Putamen (tissue), 1 donor: ENCODE data around the gene PNLIPRP2.

Source experiments
- DNase-seq: peaks from one replicate; pipeline ENCODE4 v3.0.0-alpha.2; 2016; ENCODE audit warnings: low spot score

PNLIPRP2 gene

GRCh38 chr10:116655568-116655967 is 34.8 kb downstream of the PNLIPRP2 start:
- no peak for DNase-seq

GRCh38 chr10:116656044-116656443 is 35.3 kb downstream of the PNLIPRP2 start:
- no peak for DNase-seq

GRCh38 chr10:116657863-116658551 is 37.3 kb downstream of the PNLIPRP2 start:
- DNase-seq: no peak

- no peak for DNase-seq
Measured at GRCh38 chr10:116659049-116659670, 38.4 kb downstream of the PNLIPRP2 start.

GRCh38 chr10:116660860-116661259 is 40.1 kb downstream of the PNLIPRP2 start:
- no peak for DNase-seq

GRCh38 chr10:116663342-116663741 is 42.6 kb downstream of the PNLIPRP2 start:
- DNase-seq: no peak

GRCh38 chr10:116664631-116665030 is 43.9 kb downstream of the PNLIPRP2 start:
- no peak for DNase-seq

GRCh38 chr10:116665541-116666125 is 44.9 kb downstream of the PNLIPRP2 start:
- DNase-seq: no peak

GRCh38 chr10:116667484-116667883 is 46.7 kb downstream of the PNLIPRP2 start:
- no peak for DNase-seq

GRCh38 chr10:116668018-116668417 is 47.3 kb downstream of the PNLIPRP2 start:
- DNase-seq: no peak

- DNase-seq: no peak
Measured at GRCh38 chr10:116668446-116668845, 47.7 kb downstream of the PNLIPRP2 start.

GRCh38 chr10:116669080-116669479 is 48.3 kb downstream of the PNLIPRP2 start:
- no peak for DNase-seq

GRCh38 chr10:116669832-116670644 is 49.3 kb downstream of the PNLIPRP2 start:
- no peak for DNase-seq

- no peak for DNase-seq
Measured at GRCh38 chr10:116670706-116671105, 50.0 kb downstream of the PNLIPRP2 start.

GRCh38 chr10:116671274-116671926 is 50.6 kb downstream of the PNLIPRP2 start:
- no peak for DNase-seq

GRCh38 chr10:116672891-116673290 is 52.1 kb downstream of the PNLIPRP2 start:
- peak; percentile 31 for DNase-seq

GRCh38 chr10:116673866-116674265 is 53.1 kb downstream of the PNLIPRP2 start:
- DNase-seq: no peak

GRCh38 chr10:116674901-116675423 is 54.2 kb downstream of the PNLIPRP2 start:
- no peak for DNase-seq

GRCh38 chr10:116676118-116676517 is 55.4 kb downstream of the PNLIPRP2 start:
- DNase-seq: no peak

GRCh38 chr10:116676633-116677032 is 55.9 kb downstream of the PNLIPRP2 start:
- DNase-seq: no peak

GRCh38 chr10:116679351-116679750 is 58.6 kb downstream of the PNLIPRP2 start:
- no peak for DNase-seq

GRCh38 chr10:116683166-116683565 is 62.4 kb downstream of the PNLIPRP2 start:
- no peak for DNase-seq
